K562 (cell line): Measurements from ENCODE around the gene ARMH3. TPM values are rescaled to one million over a fixed set of nuclear protein-coding genes. Genes with fewer than 3 reads are reported as not detected.

ENCODE experiments used
- ARID1B ChIP-seq: fragments of 450-650 bp; IDR thresholded peaks from 2 replicates; pipeline ENCODE4 v1.6.1; 2016; ENCODE audit warnings: antibody characterized with exemption, mild to moderate bottlenecking, inconsistent platforms
- BDP1 ChIP-seq: IDR thresholded peaks from 3 replicates; pipeline ENCODE4 v1.6.1; 2011; ENCODE audit not compliant: insufficient read length, insufficient read depth
- CBFA2T2 ChIP-seq: fragments of 450-650 bp; conservative IDR thresholded peaks from 2 replicates; pipeline ENCODE4 v1.6.1; 2017; ENCODE audit warnings: mild to moderate bottlenecking
- EGR1 ChIP-seq: fragments of 450-650 bp; conservative IDR thresholded peaks from 2 replicates; pipeline ENCODE4 v1.6.1; 2017; ENCODE audit warnings: mild to moderate bottlenecking
- FOXA3 ChIP-seq, 2 experiments: fragments of 450-650 bp in 1 of 2; sonication (generic) in 1 of 2; formaldehyde crosslinking; IDR thresholded peaks in 1 of 2; conservative IDR thresholded peaks in 1 of 2; 2 replicates each; pipeline versions ENCODE4 v1.4.0 to v1.8.0; 2020 to 2022; ENCODE audit warnings: mild to moderate bottlenecking in 2 of 2, missing genetic modification reagents in 1 of 2
- HEY1 ChIP-seq: fragments of 250-450 bp; sonication (Bioruptor Pico); IDR thresholded peaks from 2 replicates; pipeline ENCODE4 v1.5.0; 2020; ENCODE audit warnings: mild to moderate bottlenecking, moderate library complexity, borderline replicate concordance
- KAT8 ChIP-seq: fragments of 450-650 bp; IDR thresholded peaks from 2 replicates; pipeline ENCODE4 v1.6.1; 2016; ENCODE audit warnings: low read depth, mild to moderate bottlenecking
- KLF16 ChIP-seq: IDR thresholded peaks from 2 replicates; pipeline ENCODE4 v1.6.1; 2016; ENCODE audit warnings: antibody characterized with exemption
- L3MBTL2 ChIP-seq: fragments of 450-650 bp; IDR thresholded peaks from 2 replicates; pipeline ENCODE4 v1.6.1; 2016; ENCODE audit warnings: mild to moderate bottlenecking, moderate library complexity
- LEF1 ChIP-seq: fragments of 450-650 bp; IDR thresholded peaks from 2 replicates; pipeline ENCODE4 v1.6.1; 2016; ENCODE audit warnings: mild to moderate bottlenecking
- MBD2 ChIP-seq: sonication (generic); IDR thresholded peaks from 2 replicates; pipeline ENCODE4 v1.6.1; 2016; ENCODE audit warnings: low read depth, borderline replicate concordance
- MYNN ChIP-seq, 2 experiments: sonication (generic); formaldehyde crosslinking in 1 of 2; IDR thresholded peaks; 2 replicates each; pipeline versions ENCODE4 v1.5.0 to v1.6.1; 2016 to 2020; ENCODE audit warnings: antibody characterized with exemption in 1 of 2, missing genetic modification reagents in 1 of 2
- PTTG1 ChIP-seq: fragments of 450-650 bp; IDR thresholded peaks from 2 replicates; pipeline ENCODE4 v1.6.1; 2016; ENCODE audit warnings: low read depth, mild to moderate bottlenecking, missing genetic modification characterization, missing compliant biosample characterization
- RBM34 ChIP-seq: fragments of 200-400 bp; formaldehyde crosslinking; IDR thresholded peaks from 2 replicates; pipeline ENCODE4 v1.6.1; 2018; ENCODE audit warnings: low read length, borderline replicate concordance; ENCODE audit not compliant: insufficient read depth
- SNAPC5 ChIP-seq: fragments of 250-450 bp; sonication (Bioruptor Pico); IDR thresholded peaks from 2 replicates; pipeline ENCODE4 v1.8.0; 2021; ENCODE audit warnings: moderate library complexity, mild to moderate bottlenecking, inconsistent platforms
- TEAD4 ChIP-seq, 2 experiments: sonication (generic) in 1 of 2; formaldehyde crosslinking in 1 of 2; IDR thresholded peaks; 2 replicates each; pipeline versions ENCODE4 v1.6.1 to v1.8.0; 2012 to 2022; ENCODE audit warnings: borderline replicate concordance in 1 of 2, inconsistent platforms in 1 of 2, low read length in 1 of 2, mild to moderate bottlenecking in 1 of 2, missing genetic modification reagents in 1 of 2
- YBX1 ChIP-seq: fragments of 450-650 bp; IDR thresholded peaks from 2 replicates; pipeline ENCODE4 v1.7.1; 2016; ENCODE audit warnings: mild to moderate bottlenecking
- ZBTB5 ChIP-seq: fragments of 450-650 bp; IDR thresholded peaks from 2 replicates; pipeline ENCODE4 v1.6.1; 2017; ENCODE audit warnings: antibody characterized with exemption
- ZNF668 ChIP-seq: fragments of 250-450 bp; sonication (Bioruptor Pico); IDR thresholded peaks from 2 replicates; pipeline ENCODE4 v1.8.0; 2022; ENCODE audit warnings: mild to moderate bottlenecking, inconsistent platforms
- polyA plus RNA-seq, 8 experiments: library from polyadenylated mRNA; depleted of rRNA in 4 of 8; stranded (reverse) in 5 of 8; unstranded in 3 of 8; fragments of >200 nt; fragmentation: Nextera tagmentation in 2 of 8; fragmentation: Illumina TruSeq in 1 of 8; extraction: Ambion mirVana in 2 of 8; extraction: Trizol in 1 of 8; gene quantifications; 2 replicates each; pipeline versions ENCODE4 v1.2.1 to v1.2.3, GENCODE V29; 2011 to 2014; ENCODE audit warnings: inconsistent platforms in 1 of 8, missing spikeins in 1 of 8
- total RNA-seq, 7 experiments: library from RNA; depleted of rRNA in 6 of 7; stranded (reverse); fragments of >200 nt in 6 of 7; fragmentation: Illumina TruSeq in 2 of 7; extraction: Trizol in 2 of 7; gene quantifications; 2 replicates each; pipeline versions ENCODE4 v1.2.1 to v1.2.3, GENCODE V29; 2011 to 2021; ENCODE audit warnings: low replicate concordance in 1 of 7
- TF ChIP-seq, protein P1 (sequence below), 2 experiments: fragments of 450-650 bp; IDR thresholded peaks; 2 replicates each; pipeline ENCODE4 v1.6.1; 2018; ENCODE audit warnings: mild to moderate bottlenecking in 2 of 2, low read depth in 1 of 2; ENCODE audit not compliant: partially characterized antibody in 2 of 2

The ARMH3 gene
- total and polyA plus RNA-seq, 9 of the 15 experiments (the other 6 are each of a cell fraction or from before 2014, with no cell fraction given) = 0.29 to 0.73 TPM; not detected in 7

GRCh38 chr10:102055647-102056419 lies at the start of gene ARMH3 (continued):
- TF ChIP-seq L3MBTL2 (peak; percentile 65; the same call in 1 of the 2 replicates), CBFA2T2 (no peak), MYNN (IDR thresholded peaks at IDR 0.05) (no peak), MYNN (CRISPR knock-in tag; IDR thresholded peaks at IDR 0.05) (no peak), ZNF668 (CRISPR knock-in tag) (no peak), ZBTB5 (no peak), KLF16 (no peak), LEF1 (no peak), PTTG1 (tag) (no peak), EGR1 (peak; percentile 73), ARID1B (no peak), SNAPC5 (no peak), TEAD4 (IDR thresholded peaks at IDR 0.05; ENCODE audit: low read length) (no peak), TEAD4 (CRISPR knock-in tag; IDR thresholded peaks at IDR 0.05; ENCODE audit: borderline replicate concordance) (0 out of 2 replicates have a peak, but pooled peaks have one; percentile 52), MBD2 (peak; percentile 54; the same call in 1 of the 2 replicates), KAT8 (no peak), FOXA3 (CRISPR knock-in tag; conservative IDR thresholded peaks at IDR 0.05 in 1 of 2, IDR thresholded peaks at IDR 0.05 in 1 of 2) (no peak; a peak in 1 of 4 replicates), RBM34 (0 out of 2 replicates have a peak, but pooled peaks have one; percentile 73), YBX1 (no peak), HEY1 (CRISPR knock-in tag) (no peak), BDP1 (no peak)
- TF ChIP-seq, protein P1, sequence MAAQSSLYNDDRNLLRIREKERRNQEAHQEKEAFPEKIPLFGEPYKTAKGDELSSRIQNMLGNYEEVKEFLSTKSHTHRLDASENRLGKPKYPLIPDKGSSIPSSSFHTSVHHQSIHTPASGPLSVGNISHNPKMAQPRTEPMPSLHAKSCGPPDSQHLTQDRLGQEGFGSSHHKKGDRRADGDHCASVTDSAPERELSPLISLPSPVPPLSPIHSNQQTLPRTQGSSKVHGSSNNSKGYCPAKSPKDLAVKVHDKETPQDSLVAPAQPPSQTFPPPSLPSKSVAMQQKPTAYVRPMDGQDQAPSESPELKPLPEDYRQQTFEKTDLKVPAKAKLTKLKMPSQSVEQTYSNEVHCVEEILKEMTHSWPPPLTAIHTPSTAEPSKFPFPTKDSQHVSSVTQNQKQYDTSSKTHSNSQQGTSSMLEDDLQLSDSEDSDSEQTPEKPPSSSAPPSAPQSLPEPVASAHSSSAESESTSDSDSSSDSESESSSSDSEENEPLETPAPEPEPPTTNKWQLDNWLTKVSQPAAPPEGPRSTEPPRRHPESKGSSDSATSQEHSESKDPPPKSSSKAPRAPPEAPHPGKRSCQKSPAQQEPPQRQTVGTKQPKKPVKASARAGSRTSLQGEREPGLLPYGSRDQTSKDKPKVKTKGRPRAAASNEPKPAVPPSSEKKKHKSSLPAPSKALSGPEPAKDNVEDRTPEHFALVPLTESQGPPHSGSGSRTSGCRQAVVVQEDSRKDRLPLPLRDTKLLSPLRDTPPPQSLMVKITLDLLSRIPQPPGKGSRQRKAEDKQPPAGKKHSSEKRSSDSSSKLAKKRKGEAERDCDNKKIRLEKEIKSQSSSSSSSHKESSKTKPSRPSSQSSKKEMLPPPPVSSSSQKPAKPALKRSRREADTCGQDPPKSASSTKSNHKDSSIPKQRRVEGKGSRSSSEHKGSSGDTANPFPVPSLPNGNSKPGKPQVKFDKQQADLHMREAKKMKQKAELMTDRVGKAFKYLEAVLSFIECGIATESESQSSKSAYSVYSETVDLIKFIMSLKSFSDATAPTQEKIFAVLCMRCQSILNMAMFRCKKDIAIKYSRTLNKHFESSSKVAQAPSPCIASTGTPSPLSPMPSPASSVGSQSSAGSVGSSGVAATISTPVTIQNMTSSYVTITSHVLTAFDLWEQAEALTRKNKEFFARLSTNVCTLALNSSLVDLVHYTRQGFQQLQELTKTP (IDR thresholded peaks at IDR 0.05; ENCODE audit: low read depth in 1 of 2, partially characterized antibody in 2 of 2) = peak in 1 of 2 experiments; percentile 94
